GM06990 (cell line): ENCODE data around the gene MIPEP.

Source experiments
- DNase-seq: peaks from one replicate; pipeline ENCODE4 v3.0.0-alpha.2; 2011; ENCODE audit not compliant: insufficient read length; ENCODE audit errors: extremely low read depth
- H3K27me3 ChIP-seq: replicated peaks from 2 replicates; pipeline ENCODE4 v1.6.0; 2011; ENCODE audit warnings: low read length; ENCODE audit not compliant: control insufficient read depth, insufficient read depth
- H3K36me3 ChIP-seq: 2 replicates; pipeline ENCODE4 v1.5.1; 2011; ENCODE audit warnings: low read length; ENCODE audit not compliant: control insufficient read depth, insufficient read depth
- H3K4me3 ChIP-seq: replicated peaks from 2 replicates; pipeline ENCODE4 v1.5.1; 2011; ENCODE audit warnings: low read depth, mild to moderate bottlenecking, control low read depth, low read length
- TF ChIP-seq, protein P1 (sequence below): IDR thresholded peaks from 2 replicates; pipeline ENCODE4 v1.5.1; 2011; ENCODE audit warnings: low read length, control low read depth, mild to moderate bottlenecking, inconsistent platforms; ENCODE audit not compliant: insufficient read depth, poor library complexity, severe bottlenecking

The MIPEP gene

GRCh38 chr13:23709536-23709935 lies 179.7 kb downstream of the MIPEP start:
- no peak for DNase-seq
- TF ChIP-seq, protein P1, sequence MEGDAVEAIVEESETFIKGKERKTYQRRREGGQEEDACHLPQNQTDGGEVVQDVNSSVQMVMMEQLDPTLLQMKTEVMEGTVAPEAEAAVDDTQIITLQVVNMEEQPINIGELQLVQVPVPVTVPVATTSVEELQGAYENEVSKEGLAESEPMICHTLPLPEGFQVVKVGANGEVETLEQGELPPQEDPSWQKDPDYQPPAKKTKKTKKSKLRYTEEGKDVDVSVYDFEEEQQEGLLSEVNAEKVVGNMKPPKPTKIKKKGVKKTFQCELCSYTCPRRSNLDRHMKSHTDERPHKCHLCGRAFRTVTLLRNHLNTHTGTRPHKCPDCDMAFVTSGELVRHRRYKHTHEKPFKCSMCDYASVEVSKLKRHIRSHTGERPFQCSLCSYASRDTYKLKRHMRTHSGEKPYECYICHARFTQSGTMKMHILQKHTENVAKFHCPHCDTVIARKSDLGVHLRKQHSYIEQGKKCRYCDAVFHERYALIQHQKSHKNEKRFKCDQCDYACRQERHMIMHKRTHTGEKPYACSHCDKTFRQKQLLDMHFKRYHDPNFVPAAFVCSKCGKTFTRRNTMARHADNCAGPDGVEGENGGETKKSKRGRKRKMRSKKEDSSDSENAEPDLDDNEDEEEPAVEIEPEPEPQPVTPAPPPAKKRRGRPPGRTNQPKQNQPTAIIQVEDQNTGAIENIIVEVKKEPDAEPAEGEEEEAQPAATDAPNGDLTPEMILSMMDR: peak; percentile 40

DNA sequence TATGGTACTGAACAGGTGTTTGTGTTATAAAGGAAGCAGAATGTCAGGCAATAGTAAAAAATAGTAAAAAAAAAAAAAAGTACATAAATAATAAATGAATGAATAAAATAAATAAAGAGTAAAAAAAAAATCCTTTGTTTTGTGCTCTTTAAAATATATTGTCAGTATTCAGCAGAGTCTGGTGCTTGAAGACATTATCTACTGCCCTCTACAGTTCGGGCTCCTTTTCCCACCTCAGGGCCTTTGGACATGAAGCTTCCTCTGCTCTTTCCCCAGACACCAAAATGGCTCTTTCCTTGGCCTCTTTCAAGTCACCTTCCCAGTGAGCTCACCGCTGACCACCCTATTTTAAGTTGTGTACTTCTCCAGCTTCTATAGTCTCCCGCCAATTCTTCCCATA lies 181.5 kb downstream of the MIPEP start:
- no peak for DNase-seq
- Histone ChIP-seq H3K36me3 (no peaks in the 10 kb centered on the region), H3K27me3 (no peaks in the 10 kb centered on the region), H3K4me3 (no peak overlapping the region)
- TF ChIP-seq, protein P1: peak; percentile 49

More at GRCh38 chr13:23709536-23709935, 179.7 kb downstream of the MIPEP start:
- Histone ChIP-seq H3K4me3 (no peak overlapping the region), H3K27me3 (no peaks in the 10 kb centered on the region), H3K36me3 (no peaks in the 10 kb centered on the region)

GRCh38 chr13:23705583-23705982 lies 183.6 kb downstream of the MIPEP start:
- no peak for DNase-seq

DNA sequence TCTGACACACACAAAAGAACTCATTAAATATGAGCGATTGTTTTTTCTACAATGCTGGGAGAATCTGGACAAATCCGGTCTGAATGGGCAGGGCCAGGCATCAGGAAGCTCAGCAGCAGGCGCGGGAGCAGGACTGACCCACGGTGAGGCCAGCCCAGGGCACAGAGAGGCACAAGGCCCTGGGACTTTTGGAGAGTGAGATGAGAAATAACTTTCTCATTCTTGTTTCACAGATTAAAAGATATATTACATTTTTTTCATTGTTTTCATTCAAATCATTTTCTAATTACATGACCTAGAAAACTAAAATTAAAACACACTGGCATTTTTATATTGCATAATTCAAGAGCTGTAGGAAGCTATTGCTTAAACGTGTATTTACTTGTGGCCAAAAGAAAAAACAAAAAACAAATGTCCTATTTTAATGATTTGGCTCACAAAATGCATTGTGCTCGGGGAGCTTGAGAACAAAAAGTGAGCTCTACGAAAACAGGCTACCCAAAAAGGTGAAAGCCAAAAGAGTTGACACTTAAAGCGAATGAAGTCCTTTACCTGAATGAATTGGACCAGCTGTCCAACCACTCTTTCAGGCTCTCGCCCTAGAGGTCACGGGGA lies 185.8 kb downstream of the MIPEP start:
- H3K27me3 ChIP-seq: no peaks in the 10 kb centered on the region
- H3K36me3 ChIP-seq: no peaks in the 10 kb centered on the region
- DNase-seq: no peak
- TF ChIP-seq, protein P1: no peak
- H3K4me3 ChIP-seq: no peak overlapping the region

More at GRCh38 chr13:23705583-23705982, 183.6 kb downstream of the MIPEP start:
- no peak overlapping the region for H3K4me3 ChIP-seq
- no peaks in the 10 kb centered on the region for H3K36me3 ChIP-seq
- TF ChIP-seq, protein P1: no peak
- no peaks in the 10 kb centered on the region for H3K27me3 ChIP-seq

GRCh38 chr13:23701636-23702035 lies 187.6 kb downstream of the MIPEP start:
- Histone ChIP-seq H3K36me3 (no peaks in the 10 kb centered on the region), H3K4me3 (no peak overlapping the region), H3K27me3 (no peaks in the 10 kb centered on the region)
- TF ChIP-seq, protein P1: no peak
- no peak for DNase-seq

DNA sequence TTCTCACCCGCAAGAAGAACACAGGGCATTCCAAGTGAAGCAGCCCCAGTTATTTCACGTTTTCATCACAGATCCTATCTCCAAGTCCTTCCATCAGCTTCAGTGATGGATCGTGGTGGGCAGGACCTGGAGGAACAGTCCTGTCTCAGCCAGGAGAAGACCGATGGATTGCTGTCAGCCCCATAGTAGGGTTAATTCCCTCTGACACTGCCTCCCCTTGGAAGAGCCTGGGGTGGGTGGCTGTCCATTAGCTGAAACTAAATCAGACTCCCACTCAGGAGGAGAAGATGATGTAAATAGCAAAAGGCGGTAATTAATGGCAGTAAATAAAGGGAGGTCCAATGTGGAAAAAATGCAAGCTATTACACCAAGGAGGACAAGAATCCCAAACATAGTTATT lies 188.0 kb downstream of the MIPEP start:
- Histone ChIP-seq H3K36me3 (no peaks in the 10 kb centered on the region), H3K27me3 (no peaks in the 10 kb centered on the region), H3K4me3 (no peak overlapping the region)
- TF ChIP-seq, protein P1: no peak
- no peak for DNase-seq
